Transverse colon (tissue), 4 donors: ENCODE results near the gene WFDC11.

ENCODE experiments used
- CTCF ChIP-seq, 5 experiments: fragments of 200-600 bp in 3 of 5; fragments of 450-650 bp in 2 of 5; sonication (generic) in 3 of 5; IDR thresholded peaks; 1 replicate in 2 of 5; 2 replicates in 3 of 5; pipeline ENCODE4 v1.5.1; 2016 to 2017; ENCODE audit warnings: antibody characterized with exemption in 5 of 5, inconsistent platforms in 3 of 5, mild to moderate bottlenecking in 2 of 5, moderate library complexity in 1 of 5
- POLR2A ChIP-seq: fragments of 450-650 bp; IDR thresholded peaks from one replicate; pipeline ENCODE4 v1.6.1; 2016; ENCODE audit warnings: antibody characterized with exemption, mild to moderate bottlenecking, moderate library complexity
- POLR2AphosphoS5 ChIP-seq, 3 donors: sonication (generic); formaldehyde crosslinking; IDR thresholded peaks; one replicate each; pipeline ENCODE4 v1.6.1; 2016; ENCODE audit warnings: antibody characterized with exemption in 3 of 3

GRCh38 chr20:45630371-45630770 lies 39.7 kb downstream of the WFDC11 start:
- TF ChIP-seq CTCF (IDR thresholded peaks at IDR 0.05) (no peak), POLR2A (no peak), POLR2AphosphoS5 (IDR thresholded peaks at IDR 0.05) (no peak)
